Measurements from ENCODE around the gene OR1I1.

- no peak for TF ChIP-seq POLR2A (IDR thresholded peaks at IDR 0.05)
- TF ChIP-seq, protein P1, sequence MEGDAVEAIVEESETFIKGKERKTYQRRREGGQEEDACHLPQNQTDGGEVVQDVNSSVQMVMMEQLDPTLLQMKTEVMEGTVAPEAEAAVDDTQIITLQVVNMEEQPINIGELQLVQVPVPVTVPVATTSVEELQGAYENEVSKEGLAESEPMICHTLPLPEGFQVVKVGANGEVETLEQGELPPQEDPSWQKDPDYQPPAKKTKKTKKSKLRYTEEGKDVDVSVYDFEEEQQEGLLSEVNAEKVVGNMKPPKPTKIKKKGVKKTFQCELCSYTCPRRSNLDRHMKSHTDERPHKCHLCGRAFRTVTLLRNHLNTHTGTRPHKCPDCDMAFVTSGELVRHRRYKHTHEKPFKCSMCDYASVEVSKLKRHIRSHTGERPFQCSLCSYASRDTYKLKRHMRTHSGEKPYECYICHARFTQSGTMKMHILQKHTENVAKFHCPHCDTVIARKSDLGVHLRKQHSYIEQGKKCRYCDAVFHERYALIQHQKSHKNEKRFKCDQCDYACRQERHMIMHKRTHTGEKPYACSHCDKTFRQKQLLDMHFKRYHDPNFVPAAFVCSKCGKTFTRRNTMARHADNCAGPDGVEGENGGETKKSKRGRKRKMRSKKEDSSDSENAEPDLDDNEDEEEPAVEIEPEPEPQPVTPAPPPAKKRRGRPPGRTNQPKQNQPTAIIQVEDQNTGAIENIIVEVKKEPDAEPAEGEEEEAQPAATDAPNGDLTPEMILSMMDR (IDR thresholded peaks at IDR 0.05): no peak
- no peak for TF ChIP-seq EP300 (IDR thresholded peaks at IDR 0.05)
Measured at GRCh38 chr19:15087182-15087581, 5.2 kb downstream of the OR1I1 start.

Data from sigmoid colon (tissue), 4 donors.